Osteoblast (primary cell): ENCODE data around the gene NIM1K. TPM values are rescaled to one million over a fixed set of nuclear protein-coding genes. Genes with fewer than 3 reads are reported as not detected.
"Not testable (repeated sequence)": the region's sequence is repeated elsewhere in the genome, so short reads cannot be mapped to it uniquely, and the experiment has no call there.

ENCODE experiments used
- DNase-seq: peaks from one replicate; pipeline ENCODE4 v3.0.0; 2011; ENCODE audit warnings: low spot score, mixed read lengths; ENCODE audit not compliant: insufficient read length; ENCODE audit errors: missing footprints
- H2AFZ ChIP-seq: 2 replicates; pipeline ENCODE4 v1.6.0; 2011; ENCODE audit warnings: mild to moderate bottlenecking, low read length
- H3K27ac ChIP-seq: 2 replicates; pipeline ENCODE4 v1.5.1; 2011; ENCODE audit warnings: mild to moderate bottlenecking, low read depth, low read length, moderate library complexity
- H3K27me3 ChIP-seq: 2 replicates; pipeline ENCODE4 v1.6.0; 2012; ENCODE audit warnings: mild to moderate bottlenecking, control low read depth, inconsistent platforms, low read length, moderate library complexity; ENCODE audit not compliant: insufficient read depth
- H3K36me3 ChIP-seq: 2 replicates; pipeline ENCODE4 v1.5.1; 2011; ENCODE audit warnings: mild to moderate bottlenecking, low read length, control low read depth, moderate library complexity; ENCODE audit not compliant: insufficient read depth
- H3K4me1 ChIP-seq: 2 replicates; pipeline ENCODE4 v1.5.1; 2011; ENCODE audit warnings: mild to moderate bottlenecking, low read length, control low read depth, moderate library complexity; ENCODE audit not compliant: insufficient read depth
- H3K4me2 ChIP-seq: 2 replicates; pipeline ENCODE4 v1.6.0; 2011; ENCODE audit warnings: mild to moderate bottlenecking, low read length; ENCODE audit not compliant: insufficient read depth
- H3K4me3 ChIP-seq: fragments of 200-600 bp; sonication (generic); 3 replicates; pipeline ENCODE4 v1.5.1; 2012; ENCODE audit warnings: mild to moderate bottlenecking, low read length, inconsistent platforms; ENCODE audit not compliant: insufficient read depth
- H3K79me2 ChIP-seq: 2 replicates; pipeline ENCODE4 v1.6.0; 2012; ENCODE audit warnings: mild to moderate bottlenecking, low read length, control low read depth, inconsistent platforms; ENCODE audit not compliant: insufficient read depth
- H3K9me3 ChIP-seq: 2 replicates; pipeline ENCODE4 v1.5.1; 2011; ENCODE audit warnings: low read depth, low read length, control low read depth
- H4K20me1 ChIP-seq: 2 replicates; pipeline ENCODE4 v1.6.0; 2012; ENCODE audit warnings: mild to moderate bottlenecking, low read length, control low read depth; ENCODE audit not compliant: insufficient read depth
- small RNA-seq: library from RNA; depleted of rRNA; stranded (forward); fragments of <200 nt; gene quantifications from one replicate; pipeline ENCODE3, GENCODE V24; 2012
- total RNA-seq: library from RNA; depleted of rRNA; stranded (reverse); fragments of >200 nt; gene quantifications from 2 replicates; pipeline ENCODE4 v1.2.3, GENCODE V29; 2012
- TF ChIP-seq, protein P1 (sequence below): IDR thresholded peaks from 2 replicates; pipeline ENCODE4 v1.5.1; 2011; ENCODE audit warnings: mild to moderate bottlenecking, low read depth, low read length, moderate library complexity; ENCODE audit errors: extremely low read depth

Gene NIM1K
- total RNA-seq, 1 donor = 1.1 TPM

DNA sequence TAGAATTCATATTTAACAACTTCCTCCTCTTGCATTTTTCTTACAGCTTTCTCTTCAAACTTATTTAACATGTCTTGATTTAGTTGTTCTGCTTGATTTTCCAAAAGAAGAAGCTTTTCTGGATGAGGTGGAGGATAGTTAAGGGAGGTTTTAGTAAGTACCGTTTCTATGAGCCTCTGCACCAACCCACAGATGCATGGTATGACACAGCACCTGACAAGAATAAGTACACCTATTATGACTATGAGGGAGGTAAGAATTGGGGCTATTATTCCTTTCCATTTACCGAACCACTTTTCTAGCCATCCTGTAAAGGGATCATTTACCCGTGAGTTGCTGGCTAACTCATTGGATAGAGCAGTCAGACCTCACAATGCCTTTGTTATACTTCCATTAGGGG lies 123.7 kb downstream of the NIM1K start:
- Histone ChIP-seq H3K27me3 (no peaks in the 10 kb centered on the region), H3K4me3 (no peak overlapping the region), H3K36me3 (no peaks in the 10 kb centered on the region), H3K27ac (no peak overlapping the region), H4K20me1 (peaks cover 6% of the 10 kb centered on the region), H3K4me2 (no peak overlapping the region), H3K4me1 (peaks cover 12% of the 10 kb centered on the region), H3K9me3 (no peaks in the 10 kb centered on the region), H3K79me2 (peaks cover 24% of the 10 kb centered on the region), H2AFZ (no peak overlapping the region)
- no peak for DNase-seq
- TF ChIP-seq, protein P1, sequence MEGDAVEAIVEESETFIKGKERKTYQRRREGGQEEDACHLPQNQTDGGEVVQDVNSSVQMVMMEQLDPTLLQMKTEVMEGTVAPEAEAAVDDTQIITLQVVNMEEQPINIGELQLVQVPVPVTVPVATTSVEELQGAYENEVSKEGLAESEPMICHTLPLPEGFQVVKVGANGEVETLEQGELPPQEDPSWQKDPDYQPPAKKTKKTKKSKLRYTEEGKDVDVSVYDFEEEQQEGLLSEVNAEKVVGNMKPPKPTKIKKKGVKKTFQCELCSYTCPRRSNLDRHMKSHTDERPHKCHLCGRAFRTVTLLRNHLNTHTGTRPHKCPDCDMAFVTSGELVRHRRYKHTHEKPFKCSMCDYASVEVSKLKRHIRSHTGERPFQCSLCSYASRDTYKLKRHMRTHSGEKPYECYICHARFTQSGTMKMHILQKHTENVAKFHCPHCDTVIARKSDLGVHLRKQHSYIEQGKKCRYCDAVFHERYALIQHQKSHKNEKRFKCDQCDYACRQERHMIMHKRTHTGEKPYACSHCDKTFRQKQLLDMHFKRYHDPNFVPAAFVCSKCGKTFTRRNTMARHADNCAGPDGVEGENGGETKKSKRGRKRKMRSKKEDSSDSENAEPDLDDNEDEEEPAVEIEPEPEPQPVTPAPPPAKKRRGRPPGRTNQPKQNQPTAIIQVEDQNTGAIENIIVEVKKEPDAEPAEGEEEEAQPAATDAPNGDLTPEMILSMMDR = no peak

DNA sequence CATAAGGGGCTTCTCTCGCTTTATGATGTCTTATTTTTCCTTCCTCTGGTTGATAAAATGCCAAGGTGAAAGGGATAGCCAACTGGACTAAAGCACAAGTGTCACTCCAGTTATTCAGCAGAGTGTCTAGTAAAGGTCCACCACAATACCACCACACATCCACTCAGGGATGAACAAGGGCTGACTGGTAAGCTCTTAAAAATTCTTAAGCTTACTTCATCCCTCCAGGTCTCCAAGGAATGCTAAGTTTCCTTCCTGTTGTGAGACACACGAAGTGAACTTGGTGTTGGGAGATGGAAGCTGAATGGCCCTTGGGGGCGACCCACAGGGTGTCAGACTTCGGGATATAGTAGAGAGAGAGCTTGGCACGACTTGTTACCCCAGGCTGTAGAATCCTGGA lies 124.4 kb downstream of the NIM1K start:
- Histone ChIP-seq H3K79me2 (peaks cover 17% of the 10 kb centered on the region), H4K20me1 (peaks cover 4% of the 10 kb centered on the region), H3K36me3 (no peaks in the 10 kb centered on the region), H2AFZ (no peak overlapping the region), H3K4me3 (no peak overlapping the region), H3K27me3 (no peaks in the 10 kb centered on the region), H3K27ac (no peak overlapping the region), H3K4me2 (no peak overlapping the region), H3K4me1 (peaks cover 12% of the 10 kb centered on the region), H3K9me3 (no peaks in the 10 kb centered on the region)
- DNase-seq = no peak
- TF ChIP-seq, protein P1 = no peak

DNA sequence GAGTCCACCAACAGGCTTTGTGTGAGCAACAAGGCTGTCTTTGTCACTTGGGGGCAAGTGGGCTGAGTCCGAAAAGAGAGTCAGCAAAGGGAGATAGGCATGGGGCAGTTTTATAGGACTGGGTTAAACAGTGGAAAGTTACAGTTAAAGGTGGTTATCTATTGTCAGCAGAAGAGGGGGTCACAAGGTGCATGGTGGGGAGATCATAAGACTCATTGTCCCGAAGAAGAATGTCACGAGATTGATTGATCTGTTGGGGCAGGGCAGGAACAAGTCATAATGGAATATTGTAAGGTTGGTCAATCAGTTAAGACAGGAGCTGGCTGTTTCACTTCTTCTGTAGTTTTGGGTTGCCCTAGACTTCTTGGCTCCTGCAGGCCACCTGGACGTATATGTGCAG lies 128.8 kb downstream of the NIM1K start:
- TF ChIP-seq, protein P1 = no peak
- no peak overlapping the region for H3K4me2 ChIP-seq
- H3K9me3 ChIP-seq = no peaks in the 10 kb centered on the region
- H3K27me3 ChIP-seq = no peaks in the 10 kb centered on the region
- H2AFZ ChIP-seq = no peak overlapping the region
- H3K79me2 ChIP-seq = no peaks in the 10 kb centered on the region
- no peaks in the 10 kb centered on the region for H3K4me1 ChIP-seq
- H3K36me3 ChIP-seq = no peaks in the 10 kb centered on the region
- H3K4me3 ChIP-seq = no peak overlapping the region
- no peak for DNase-seq
- H4K20me1 ChIP-seq = no peaks in the 10 kb centered on the region
- no peak overlapping the region for H3K27ac ChIP-seq

DNA sequence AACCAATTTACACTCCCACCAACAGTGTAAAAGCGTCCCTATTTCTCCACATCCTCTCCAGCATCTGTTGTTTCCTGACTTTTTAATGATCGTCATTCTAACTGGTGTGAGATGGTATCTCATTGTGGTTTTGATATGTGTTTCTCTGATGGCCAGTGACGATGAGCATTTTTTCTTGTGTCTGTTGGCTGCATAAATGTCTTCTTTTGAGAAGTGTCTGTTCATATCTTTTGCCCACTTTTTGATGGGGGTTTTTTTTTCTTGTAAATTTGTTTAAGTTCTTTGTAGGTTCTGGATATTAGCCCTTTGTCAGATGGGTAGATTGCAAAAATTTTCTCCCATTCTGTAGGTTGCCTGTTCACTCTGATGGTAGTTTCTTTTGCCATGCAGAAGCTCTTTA lies 131.5 kb downstream of the NIM1K start:
- not testable (repeated sequence) for DNase-seq, H3K36me3 ChIP-seq, H3K4me2 ChIP-seq

DNA sequence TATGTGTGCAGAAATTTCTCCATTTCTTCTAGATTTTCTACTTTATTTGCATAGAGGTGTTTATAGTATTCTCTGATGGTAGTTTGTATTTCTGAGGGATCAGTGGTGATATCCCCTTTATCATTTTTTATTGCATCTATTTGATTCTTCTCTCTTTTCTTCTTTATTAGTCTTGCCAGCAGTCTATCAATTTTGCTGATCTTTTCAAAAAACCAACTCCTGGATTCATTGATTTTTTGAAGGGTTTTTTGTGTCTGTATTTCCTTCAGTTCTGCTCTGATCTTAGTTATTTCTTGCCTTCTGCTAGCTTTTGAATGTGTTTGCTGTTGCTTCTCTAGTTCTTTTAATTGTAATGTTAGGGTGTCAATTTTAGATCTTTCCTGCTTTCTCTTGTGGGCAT lies 133.6 kb downstream of the NIM1K start:
- not testable (repeated sequence) for H3K27me3 ChIP-seq, H3K36me3 ChIP-seq, DNase-seq, H3K9me3 ChIP-seq, H4K20me1 ChIP-seq, H3K4me3 ChIP-seq, H3K79me2 ChIP-seq, H3K27ac ChIP-seq, H3K4me2 ChIP-seq, H3K4me1 ChIP-seq, H2AFZ ChIP-seq

More for the DNA sequence above, 131.5 kb downstream of the NIM1K start:
- H2AFZ ChIP-seq, H4K20me1 ChIP-seq, H3K27ac ChIP-seq, H3K79me2 ChIP-seq, H3K4me3 ChIP-seq, H3K27me3 ChIP-seq, H3K9me3 ChIP-seq, H3K4me1 ChIP-seq: not testable (repeated sequence)

Small RNA genes lying within 50 kb of the gene (small RNA-seq; reads per million reads assigned to genes)
- not detected for gene AC106800.4

Other genes starting within 250 kb of the NIM1K start
- 3.5 and 3.6 TPM in 2 replicates for gene ANXA2R, start 151.9 kb upstream of the NIM1K start, total RNA-seq
- 31.1 and 39.8 TPM in 2 replicates for gene ZNF131, start 71.3 kb upstream of the NIM1K start, total RNA-seq
- gene HMGCS1, start 121.2 kb downstream of the NIM1K start, total RNA-seq = 222 and 277 TPM in 2 replicates
- 11.8 and 15.6 TPM in 2 replicates for gene CCL28, start 220.2 kb downstream of the NIM1K start, total RNA-seq